Body of pancreas (tissue), 4 donors: ENCODE measurements around the gene CCDC33.

ENCODE experiments used
- CTCF ChIP-seq, 7 experiments: fragments of 450-650 bp in 4 of 7; fragments of 200-600 bp in 3 of 7; sonication (generic) in 3 of 7; IDR thresholded peaks; one replicate each; pipeline ENCODE4 v1.5.1; 2016 to 2019; ENCODE audit warnings: antibody characterized with exemption in 7 of 7
- POLR2A ChIP-seq, 3 donors: fragments of 450-650 bp; IDR thresholded peaks; one replicate each; pipeline ENCODE4 v1.6.1; 2016; ENCODE audit warnings: antibody characterized with exemption in 3 of 3, mild to moderate bottlenecking in 2 of 3

GRCh38 chr15:74208901-74209559, 27.1 kb upstream of the CCDC33 start:
- TF ChIP-seq POLR2A (IDR thresholded peaks at IDR 0.05) (no peak), CTCF (IDR thresholded peaks at IDR 0.05) (no peak)
